Forelimb muscle (tissue), 1 donor: Measurements from ENCODE around the gene INSRR. TPM values are rescaled to one million over a fixed set of nuclear protein-coding genes. Genes with fewer than 3 reads are reported as not detected.

Experiments used
- DNase-seq: peaks from one replicate; pipeline ENCODE4 v3.0.0-alpha.2; 2013; ENCODE audit warnings: low read depth
- polyA plus RNA-seq: library from polyadenylated mRNA; unstranded; fragments of 120-200 nt; gene quantifications from one replicate; pipeline ENCODE4 v1.2.1, GENCODE V29; 2013; ENCODE audit not compliant: insufficient read length

INSRR gene
- polyA plus RNA-seq, 1 donor = 0.70 TPM

DNA sequence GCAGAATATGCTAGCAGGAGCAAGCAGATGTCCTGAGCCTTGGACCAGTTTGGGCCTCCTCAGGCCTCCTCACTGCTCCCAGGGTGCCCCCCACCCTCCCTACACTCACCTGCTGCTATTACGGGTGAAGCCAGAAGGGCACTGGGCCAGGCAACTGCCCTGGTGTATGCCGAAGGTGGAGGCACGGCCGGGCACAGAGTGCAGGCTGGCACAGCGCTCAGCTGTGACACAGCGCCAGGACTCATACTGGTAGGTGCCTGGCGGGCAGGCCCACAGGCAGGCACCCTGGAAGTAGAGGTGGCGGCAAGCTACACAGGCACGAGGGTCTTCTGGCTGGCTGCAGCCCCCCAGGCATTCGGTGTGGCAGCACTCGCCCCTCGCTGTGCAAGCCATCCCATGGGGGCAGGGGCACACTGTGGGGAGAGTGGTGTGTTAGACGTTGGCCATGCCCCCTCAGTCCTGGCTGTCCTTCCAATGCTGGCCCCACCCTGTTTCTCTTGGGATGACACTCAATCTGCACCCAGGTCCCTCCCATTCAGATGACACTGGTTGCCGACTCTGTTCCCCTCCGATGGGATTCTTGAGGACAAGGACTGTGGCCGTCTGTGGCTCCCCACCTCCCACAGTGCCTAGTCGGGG, 7.0 kb downstream of the INSRR start:
- DNase-seq = no peak

DNA sequence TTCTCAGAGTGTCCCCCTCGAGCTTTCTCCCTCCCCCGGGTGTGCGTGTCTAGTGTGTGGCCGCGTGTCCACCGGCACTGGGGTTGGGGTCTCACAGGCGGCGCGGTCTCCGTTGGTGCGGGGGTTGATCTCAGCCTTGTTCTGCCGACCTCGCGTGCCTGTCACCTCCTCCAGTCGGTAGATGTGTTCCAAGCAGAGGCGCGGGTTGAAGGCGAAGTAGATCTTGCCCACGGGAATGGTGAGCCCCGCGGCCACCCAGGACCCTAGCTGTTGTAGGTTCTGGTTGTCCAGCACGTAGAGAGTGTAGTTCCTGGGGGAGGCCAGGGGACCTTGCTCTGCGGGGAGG, 9.8 kb downstream of the INSRR start:
- no peak for DNase-seq

DNA sequence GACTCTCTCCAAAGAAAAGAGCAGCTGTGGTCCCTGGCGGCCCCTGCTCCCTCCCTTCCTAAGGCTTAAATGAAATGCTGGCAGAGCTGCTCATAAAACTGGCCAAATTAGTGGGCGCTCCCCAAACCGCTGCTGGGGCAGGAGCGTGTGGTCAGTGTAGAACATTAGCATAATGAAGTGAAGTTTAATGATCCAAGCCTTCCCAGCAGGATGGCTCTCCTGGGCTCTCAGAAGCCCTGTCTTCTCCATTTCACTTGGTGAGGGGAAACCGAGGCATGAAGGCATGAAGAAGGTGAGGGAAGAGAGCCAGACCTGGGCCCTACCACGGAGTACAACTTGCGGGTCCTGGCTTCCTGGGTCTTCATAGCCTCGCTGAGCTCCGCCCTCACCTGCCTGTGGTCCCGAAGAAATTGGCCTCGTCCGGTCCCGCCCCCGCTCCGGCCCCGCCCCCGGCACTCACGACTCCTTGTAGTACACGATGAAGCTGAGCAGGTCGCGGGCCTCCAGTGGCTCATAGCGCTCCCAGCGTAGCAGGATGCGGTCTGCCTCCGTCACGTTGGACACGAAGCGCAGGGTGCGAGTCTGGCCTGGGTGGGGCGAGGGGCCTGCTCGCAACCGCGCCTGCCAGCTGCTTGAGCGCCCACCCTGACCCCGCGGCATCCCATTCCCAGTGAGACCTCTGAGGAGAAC, 10.3 kb downstream of the INSRR start:
- DNase-seq = no peak

DNA sequence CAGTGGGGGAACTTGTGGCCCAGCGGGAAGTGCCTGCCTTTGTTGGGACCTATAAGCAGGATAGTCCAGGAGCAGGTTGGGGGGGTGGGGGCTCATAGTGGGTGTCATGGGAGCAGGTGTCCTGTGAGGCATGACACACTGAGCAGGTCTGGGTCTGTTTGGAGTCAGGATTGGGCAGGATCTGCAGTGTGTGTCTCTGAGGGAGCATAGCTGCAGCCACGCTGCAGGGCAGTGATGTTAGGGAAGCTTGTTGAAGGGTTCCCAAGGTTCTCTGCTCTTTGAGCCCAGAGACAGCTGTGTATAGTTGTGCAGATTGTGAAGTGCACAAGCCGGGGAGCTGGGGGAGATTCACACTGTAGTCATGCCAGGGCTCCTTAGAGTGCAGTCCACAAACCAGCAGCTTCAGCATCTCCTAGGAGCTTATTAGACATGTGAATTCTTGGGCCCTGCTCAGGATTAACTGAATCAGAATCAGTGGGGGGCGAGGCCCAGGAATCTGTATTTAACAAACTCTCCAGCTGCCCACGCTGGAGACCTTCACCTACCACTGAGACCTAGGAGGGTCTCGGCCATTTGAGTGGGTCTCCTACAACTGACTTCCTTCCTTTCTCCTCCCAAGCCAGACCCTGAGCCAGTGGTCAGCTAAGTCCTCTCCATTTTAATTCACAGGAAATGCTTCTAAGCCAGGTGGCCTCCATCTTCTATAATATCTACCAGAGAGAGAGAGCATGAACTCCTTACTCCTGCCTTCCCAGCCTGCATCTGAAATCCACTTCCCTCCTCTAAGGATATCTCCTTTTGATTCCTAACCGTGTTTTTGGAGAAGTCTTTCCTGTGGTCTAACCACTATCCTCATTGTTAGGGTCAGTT, 11.1 kb downstream of the INSRR start:
- no peak for DNase-seq

DNA sequence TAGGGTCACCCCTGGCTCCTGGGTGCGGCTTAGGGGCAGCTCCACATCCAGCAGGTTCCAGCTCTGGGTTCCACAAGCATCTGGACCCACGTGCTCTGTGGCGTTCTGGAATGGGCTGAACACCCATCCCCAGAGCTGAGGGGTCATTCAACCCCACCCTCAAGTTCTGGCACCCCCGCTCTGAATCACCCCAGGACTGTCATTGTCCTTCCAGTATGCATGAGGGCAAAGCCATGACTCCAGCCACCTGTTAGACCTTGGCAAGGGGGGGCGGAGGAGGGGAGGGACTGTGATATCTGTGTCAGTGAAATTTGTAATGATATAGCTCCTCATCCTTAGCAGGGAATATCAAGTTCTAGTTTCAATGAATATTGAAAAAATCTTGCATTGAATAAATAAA, 12.3 kb downstream of the INSRR start:
- no peak for DNase-seq

DNA sequence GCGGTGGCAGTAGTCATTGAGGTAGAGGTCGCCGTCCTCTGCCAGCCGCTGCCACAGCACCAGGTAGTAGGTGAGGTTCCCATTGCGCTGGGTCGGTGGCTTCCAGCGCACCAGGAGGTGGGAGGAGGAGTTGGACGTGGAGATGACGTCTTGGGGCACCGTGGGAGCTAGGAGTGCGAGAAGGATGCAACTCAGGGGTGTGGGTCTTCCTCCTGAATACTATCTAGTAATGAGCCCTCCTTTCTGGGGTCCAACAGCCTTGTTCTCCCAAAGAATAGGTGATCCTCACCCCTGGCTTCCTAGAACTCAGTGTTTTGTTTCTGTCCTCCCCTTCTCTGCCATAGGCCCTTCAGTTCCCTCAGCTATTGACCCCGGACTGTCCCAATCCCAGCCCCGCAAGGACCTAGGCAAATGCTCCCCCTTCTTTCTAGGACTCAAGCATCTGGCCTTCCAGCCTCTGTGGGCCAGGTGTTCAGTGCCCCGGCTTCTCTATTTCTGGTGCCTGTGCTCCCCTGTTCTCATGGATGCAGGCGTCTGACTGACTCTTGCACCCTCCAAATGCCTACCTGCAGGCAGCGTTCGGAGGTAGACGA, 12.9 kb downstream of the INSRR start:
- DNase-seq = no peak

DNA sequence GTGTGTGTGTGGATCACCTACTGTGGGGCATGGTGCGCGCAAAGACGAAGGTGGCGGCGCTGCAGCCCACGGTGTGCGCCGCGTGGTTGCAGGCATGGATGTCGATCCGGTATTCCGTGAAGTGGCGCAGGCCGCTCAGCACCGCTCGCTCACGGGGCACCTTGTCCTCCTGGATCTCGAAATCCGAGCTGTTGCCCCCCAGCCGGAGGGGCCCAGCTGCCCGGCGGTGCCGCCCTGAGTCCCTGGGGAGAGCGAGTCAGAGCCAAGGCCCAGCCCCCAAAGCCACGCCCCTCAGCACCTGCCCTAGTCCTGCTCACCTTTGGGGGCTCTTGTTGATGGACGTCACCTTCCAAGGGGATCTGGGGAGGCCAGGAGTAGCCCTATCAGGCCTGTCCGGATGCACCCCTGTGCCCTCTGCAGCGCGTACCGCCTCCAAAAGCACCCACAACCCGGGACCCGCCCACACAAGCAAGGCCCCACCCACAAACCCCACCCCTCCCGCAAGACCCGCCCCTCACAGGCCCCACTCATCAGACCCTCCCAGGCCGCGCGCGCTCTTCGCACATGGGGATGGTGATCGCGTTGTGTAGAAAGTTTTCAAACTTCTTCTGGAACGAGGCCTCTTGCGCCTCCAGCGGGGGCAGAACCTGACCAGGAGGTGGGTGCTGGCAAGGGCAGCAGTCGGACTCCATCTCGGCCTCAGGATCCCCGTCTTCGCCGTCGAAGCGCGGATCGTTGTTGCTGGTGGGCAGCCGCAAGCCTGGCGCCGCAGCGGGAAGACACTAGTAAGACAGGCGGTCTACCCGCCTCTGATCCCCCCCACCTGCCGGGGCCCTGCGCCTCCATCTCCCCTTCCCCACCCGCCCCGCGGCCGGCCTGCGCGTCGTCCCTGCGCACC, 13.6 kb downstream of the INSRR start:
- DNase-seq = no peak

DNA sequence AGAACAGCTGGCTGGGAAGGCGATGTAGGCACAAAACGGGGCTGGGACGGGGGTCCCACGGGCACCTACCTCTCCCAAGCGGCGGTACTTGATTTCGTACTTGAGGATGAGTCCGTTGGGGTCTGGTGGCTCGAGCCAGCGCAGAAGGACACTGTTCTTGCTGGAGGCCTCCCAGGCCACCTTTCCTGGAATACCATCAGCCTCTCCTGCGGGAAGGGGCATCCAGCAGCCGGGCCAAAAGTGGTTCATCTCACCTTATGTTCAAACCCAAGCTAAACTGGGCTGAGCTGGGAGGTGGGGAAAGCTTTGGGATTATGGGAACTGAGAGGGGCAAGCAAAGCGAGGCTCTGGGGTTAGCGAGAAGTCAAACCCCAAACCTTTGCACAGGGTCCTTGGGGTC, 14.3 kb downstream of the INSRR start:
- no peak for DNase-seq

DNA sequence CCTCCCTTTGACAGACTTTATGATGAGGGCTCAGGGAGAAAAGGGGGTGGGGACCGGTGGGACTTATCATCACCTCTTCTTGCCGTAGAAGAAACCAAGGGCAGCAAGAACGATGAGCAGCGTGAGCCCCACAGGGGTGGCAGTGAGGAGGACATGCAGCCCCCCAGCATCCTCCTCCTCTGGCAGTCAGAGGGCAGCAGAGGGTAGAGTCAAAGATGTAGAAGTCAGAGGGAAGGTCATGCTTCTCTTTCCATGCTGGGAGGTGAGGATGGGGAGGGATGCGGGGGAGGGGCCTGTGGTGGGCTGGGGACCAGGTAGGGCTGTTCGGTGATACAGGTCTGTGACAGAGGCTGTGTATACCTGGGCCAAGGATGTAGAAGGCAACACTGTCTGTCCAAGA, 14.8 kb downstream of the INSRR start:
- DNase-seq = no peak

DNA sequence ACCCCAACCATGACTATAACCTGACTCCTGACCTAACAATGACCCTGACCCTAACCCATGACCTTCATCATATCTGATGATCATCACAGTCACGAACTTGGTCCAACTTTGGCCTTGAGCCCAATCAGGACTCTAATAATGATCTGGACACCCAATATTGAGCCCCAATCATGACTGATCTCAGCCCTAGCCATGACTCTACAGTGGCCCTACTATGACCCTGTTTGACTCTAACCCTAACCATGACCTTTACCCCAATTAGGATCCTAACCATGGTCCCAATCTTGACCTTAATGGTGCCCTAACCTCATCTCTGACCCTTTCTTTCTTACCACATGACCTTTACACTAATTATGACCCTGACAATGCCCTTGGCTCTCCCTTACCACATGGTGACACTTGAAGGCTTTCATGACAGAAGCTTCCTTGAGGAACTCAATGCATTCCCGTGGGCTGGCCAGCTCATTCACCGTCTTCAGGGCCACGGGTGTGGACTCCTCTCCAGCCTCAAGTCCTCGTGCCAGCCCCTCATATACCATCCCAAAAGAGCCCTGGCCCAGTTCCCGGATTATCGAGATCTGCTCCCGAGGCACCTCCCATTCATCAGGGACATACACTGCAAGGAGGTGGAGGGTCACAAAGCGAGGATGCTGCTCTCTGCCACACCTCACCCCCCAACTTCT, 16.2 kb downstream of the INSRR start:
- no peak for DNase-seq

DNA sequence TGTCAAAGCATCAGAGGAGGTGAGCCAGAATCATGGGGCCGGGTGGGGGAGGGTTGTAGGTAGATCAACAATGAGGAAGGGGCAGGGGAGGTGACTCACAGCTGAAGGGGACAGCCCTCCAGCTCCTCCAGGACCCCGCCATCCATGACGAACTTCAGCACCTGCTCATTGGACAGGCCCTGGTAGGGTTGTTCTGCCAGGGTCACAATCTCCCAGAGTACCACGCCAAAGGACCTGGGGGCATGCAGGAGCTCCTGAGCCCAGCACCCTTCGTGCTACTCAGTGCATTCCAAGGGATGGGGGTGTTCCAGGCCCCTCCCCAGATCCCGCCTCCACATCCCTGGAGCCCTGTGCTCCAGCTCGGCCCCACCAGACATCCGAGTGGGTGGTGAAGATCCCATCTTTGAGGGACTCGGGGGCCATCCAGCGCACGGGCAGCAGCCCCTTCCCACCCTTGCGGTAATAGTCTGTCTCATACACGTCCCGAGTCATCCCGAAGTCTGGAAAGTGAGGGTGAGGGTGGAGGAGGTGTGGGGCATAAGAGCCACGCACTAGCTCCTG, 17.5 kb downstream of the INSRR start:
- no peak for DNase-seq

DNA sequence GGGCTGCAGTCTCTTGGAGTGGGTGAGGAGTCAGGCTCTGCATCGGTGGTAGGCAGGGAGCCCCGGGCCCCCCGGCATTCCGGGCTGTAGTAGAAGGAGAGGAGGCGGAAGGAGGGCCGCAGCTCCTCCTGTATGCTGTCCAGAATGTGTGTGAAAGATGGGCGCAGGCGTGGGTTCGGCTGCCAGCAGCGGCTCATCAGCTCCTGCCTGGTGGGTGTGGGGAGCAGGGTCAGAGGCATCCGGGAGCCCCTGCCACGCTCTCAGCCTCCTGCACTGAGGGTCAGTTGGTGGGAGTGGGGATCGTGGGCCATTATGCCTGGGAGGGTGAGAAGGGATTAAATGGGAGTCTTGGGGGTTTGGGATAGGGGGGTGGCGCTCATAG, 18.0 kb downstream of the INSRR start:
- no peak for DNase-seq

DNA sequence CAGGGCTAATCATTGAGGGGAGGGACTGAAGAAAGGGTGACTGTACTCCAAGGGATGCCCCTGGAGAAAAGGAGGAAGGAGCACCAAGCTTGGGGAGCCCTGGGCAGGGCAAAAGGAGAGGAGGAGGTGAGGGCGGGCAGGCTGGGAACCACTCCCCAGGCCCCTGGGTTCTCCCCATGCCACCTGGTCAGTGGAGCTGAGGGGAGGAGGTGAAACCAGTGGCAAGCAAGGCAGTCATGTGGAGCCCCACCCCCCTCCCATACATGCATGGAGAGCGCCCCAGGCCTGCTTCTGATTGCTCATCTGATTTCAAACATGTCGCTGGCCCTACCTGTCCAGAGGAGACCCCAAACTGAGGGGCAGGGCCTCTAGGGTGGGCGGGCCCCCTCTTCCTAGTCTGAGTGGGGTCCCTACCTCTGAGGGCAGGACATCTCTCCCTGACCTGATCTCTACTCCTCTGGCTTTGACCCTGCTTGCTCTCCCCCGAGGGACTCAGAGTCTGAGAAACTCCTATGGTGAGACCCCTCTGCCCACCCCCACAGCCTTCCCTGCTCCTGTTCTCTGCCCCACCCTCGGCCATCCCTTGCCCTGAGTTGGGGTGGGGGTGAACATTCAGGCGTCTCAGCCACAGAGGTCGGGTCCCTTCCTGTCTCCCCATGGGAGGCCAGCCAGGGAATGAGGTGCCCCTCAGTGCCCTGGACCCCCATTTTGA, 18.6 kb downstream of the INSRR start:
- no peak for DNase-seq

DNA sequence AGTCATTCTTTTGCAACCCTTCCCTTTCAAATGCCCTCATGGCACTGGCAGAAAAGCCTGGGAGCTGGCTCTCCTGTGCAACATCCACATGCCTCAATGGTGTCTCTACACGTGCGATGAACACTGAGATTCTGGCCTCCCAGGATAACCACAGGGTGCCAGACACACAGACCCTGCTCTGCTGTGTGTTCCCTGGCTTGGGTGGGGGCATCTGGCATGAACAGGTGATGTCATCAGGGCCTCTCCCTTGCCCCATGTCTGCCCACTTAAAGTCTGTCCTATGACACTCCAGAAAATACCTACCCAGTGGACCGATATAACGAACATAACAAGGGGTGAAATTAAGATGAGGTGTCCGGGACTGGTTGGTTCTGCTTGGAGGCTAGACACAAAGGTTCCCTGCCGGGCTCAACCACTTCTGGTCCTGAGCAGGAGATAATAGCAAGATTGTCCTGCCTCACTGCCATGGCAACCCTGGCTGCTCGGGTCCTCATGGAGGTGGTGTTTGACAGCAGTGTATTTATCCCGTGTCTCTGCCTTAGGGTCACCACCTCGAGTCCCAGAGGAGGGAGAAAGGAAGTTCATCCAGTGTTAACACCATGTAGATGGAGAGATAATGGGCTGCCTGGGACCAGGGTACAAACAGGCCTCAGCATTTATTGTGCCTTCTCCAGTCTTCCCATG, 19.3 kb downstream of the INSRR start:
- no peak for DNase-seq

DNA sequence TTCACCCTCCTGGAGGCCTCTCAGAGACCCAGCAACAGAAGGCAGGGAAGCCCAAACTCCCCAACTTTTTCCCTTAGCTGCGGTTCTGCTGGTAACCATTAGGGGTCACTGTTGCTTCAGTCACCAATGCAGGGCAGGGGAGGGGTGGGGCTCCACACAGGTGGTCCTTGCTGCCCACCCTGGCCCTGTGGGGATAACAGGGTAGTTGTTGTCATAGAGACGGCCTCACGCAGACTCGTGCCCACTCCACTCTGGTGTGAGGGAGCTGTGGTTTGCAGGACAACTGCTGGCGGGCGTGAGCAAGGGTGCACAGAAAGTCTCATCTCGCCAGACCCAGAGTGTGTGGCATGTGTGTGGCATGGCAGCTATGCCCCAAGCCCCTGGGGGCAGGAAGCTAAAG, 19.9 kb downstream of the INSRR start:
- no peak for DNase-seq

DNA sequence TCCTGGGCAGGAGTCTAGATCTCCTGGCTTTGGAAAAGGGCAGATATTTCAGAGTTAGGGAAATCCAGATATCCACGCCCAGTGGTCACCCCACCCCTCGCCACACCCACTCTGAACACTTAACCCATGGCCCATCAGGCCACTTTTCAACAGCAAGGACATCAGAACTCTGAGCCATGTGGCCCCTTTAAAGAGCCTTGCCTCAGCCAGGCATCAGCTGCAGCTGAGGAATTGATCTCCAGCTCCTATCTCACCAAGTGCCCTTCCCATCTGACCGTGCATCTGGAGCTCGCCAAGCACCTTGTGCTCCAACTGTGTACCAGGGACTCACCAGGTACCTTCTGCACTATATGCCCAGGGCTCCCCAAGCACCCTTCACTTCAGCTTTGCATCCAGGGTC, 22.0 kb downstream of the INSRR start:
- DNase-seq = no peak

DNA sequence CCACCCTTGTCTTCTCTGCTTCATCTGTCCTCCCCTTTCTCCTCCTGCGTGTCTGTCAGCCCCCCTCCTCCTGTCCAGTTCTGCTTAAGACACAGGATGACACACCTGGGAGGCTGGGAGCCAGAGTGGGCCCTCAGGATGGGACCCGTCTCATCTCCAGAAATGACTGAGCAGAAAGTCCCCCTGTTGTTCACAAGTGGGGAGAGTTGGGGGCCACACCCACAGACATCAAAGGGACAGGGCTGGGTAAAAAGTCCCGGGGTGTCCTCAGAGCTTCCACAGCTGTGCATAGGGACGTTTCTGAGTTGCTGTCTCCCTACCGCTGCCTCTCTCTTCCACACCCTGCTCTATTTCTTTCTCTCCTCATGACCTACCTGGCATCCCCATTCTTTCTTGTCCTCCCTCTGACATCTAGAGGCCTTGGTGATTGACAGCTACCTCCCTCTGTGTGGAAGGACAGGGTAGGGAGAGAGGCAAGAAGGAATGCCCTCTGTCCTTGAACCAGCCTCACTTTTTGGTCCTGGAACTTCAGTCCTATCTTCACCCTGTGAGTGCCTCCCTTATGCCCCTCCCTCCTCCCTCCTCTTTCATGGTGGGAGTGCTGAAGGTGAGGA, 22.8 kb downstream of the INSRR start:
- no peak for DNase-seq

DNA sequence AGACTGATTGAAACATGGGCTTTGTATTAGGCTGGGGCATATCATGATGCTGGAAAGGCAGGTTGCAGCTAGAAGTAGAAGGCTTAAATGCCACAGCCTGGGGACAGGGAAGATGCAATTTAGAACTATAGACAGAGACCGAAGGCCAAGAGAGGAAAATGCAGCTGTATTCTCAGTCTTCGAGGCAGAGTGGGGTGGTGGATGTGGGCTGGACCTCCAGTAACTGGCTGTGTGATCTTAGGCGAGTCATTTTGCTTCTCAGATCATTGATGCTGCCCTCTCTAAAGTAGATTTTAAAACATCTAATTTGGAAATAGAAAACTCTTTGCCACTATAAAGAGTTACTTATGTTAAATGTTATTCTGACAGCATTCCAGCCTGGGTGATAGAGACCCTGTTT, 24.6 kb downstream of the INSRR start:
- DNase-seq = no peak

DNA sequence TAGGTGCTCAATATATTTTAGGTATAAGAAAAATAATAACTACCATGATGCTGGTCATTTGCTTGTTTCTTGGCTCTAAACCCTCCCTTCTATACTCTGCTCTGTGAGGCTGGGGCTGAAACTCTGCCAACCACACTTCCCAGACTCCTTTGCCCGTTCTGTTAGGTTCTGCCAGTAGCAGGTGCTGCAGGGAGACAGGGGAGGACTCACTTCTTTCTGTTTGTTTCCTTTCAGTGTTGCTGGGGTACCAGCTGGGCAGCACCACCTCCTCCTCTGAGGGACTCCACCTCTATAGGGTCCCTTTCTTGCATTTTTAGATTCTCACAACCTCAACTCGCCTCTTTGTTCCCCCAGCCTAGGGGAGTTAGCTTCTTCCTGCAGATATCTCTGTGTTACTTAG, 25.3 kb downstream of the INSRR start:
- DNase-seq = no peak
